ENCODE measurements around the gene LGALS1. TPM values are rescaled to one million over a fixed set of nuclear protein-coding genes. Genes with fewer than 3 reads are reported as not detected.
A peak's percentile ranks its signal among the peaks of the same experiment; 100 is the strongest.

Gene LGALS1
- polyA plus RNA-seq, 1 donor (not counting 4 experiments of a cell fraction or from before 2014, with no cell fraction given): 2,086 TPM

GRCh38 chr22:37643225-37643847 lies 32.1 kb upstream of the LGALS1 start:
- Histone ChIP-seq H3K36me3 (ENCODE audit: control insufficient read depth in 2 of 2, extremely low read depth in 1 of 2, insufficient read depth in 2 of 2, low read length in 2 of 2) (peaks cover 47 to 51% of the 10 kb centered on the region in 2 experiments), H3K9me1 (ENCODE audit: control insufficient read depth, extremely low read depth, insufficient read depth, low read length) (no peaks in the 10 kb centered on the region), H3K4me1 (ENCODE audit: control insufficient read depth, extremely low read depth, insufficient read depth, low read length) (peaks cover 25% of the 10 kb centered on the region), H2AFZ (ENCODE audit: control insufficient read depth, low read length) (no peak overlapping the region), H3K27me3 (ENCODE audit: control insufficient read depth, extremely low read depth, insufficient read depth, low read length) (no peaks in the 10 kb centered on the region), H4K20me1 (ENCODE audit: control insufficient read depth, extremely low read depth, insufficient read depth, low read length) (peaks cover 4% of the 10 kb centered on the region), H3K4me3 (ENCODE audit: control insufficient read depth in 2 of 3, extremely low read depth in 1 of 3, insufficient read depth in 2 of 3, low read depth in 1 of 3, low read length in 3 of 3) (no peak overlapping the region), H3K4me2 (ENCODE audit: control insufficient read depth, extremely low read depth, insufficient read depth, low read depth, low read length) (no peak overlapping the region), H3K79me2 (ENCODE audit: control insufficient read depth, insufficient read depth, low read length) (peaks cover 27% of the 10 kb centered on the region), H3K9me3 (ENCODE audit: control insufficient read depth, low read depth, low read length) (no peaks in the 10 kb centered on the region), H3K9ac (ENCODE audit: control insufficient read depth, extremely low read depth, insufficient read depth, low read length) (no peak overlapping the region), H3K27ac (ENCODE audit: control insufficient read depth, insufficient read depth, low read length) (no peak overlapping the region)
- dilution Hi-C loops (cut with MboI; ENCODE audit: extremely low pct_ligation_motif_present, low sequenced_read_pairs): no loop called here
- TF ChIP-seq, protein P1, sequence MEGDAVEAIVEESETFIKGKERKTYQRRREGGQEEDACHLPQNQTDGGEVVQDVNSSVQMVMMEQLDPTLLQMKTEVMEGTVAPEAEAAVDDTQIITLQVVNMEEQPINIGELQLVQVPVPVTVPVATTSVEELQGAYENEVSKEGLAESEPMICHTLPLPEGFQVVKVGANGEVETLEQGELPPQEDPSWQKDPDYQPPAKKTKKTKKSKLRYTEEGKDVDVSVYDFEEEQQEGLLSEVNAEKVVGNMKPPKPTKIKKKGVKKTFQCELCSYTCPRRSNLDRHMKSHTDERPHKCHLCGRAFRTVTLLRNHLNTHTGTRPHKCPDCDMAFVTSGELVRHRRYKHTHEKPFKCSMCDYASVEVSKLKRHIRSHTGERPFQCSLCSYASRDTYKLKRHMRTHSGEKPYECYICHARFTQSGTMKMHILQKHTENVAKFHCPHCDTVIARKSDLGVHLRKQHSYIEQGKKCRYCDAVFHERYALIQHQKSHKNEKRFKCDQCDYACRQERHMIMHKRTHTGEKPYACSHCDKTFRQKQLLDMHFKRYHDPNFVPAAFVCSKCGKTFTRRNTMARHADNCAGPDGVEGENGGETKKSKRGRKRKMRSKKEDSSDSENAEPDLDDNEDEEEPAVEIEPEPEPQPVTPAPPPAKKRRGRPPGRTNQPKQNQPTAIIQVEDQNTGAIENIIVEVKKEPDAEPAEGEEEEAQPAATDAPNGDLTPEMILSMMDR (optimal IDR thresholded peaks at IDR 0.05 in 1 of 3, IDR thresholded peaks at IDR 0.05 in 1 of 3, conservative IDR thresholded peaks at IDR 0.05 in 1 of 3; ENCODE audit: extremely low read depth in 1 of 3, insufficient read depth in 2 of 3, low read length in 3 of 3): peak; percentile 74 to 92 (median 89)
- TF ChIP-seq EZH2 (IDR thresholded peaks at IDR 0.05; ENCODE audit: low read length): no peak
- DNase-seq (ENCODE audit: low read depth, low spot score) (no peak), FAIRE-seq (peak; percentile 58)

GRCh38 chr22:37647317-37647716 lies 28.1 kb upstream of the LGALS1 start:
- Histone ChIP-seq H3K4me1 (ENCODE audit: control insufficient read depth, extremely low read depth, insufficient read depth, low read length) (peaks cover 6% of the 10 kb centered on the region), H3K9me3 (ENCODE audit: control insufficient read depth, low read depth, low read length) (no peaks in the 10 kb centered on the region), H3K36me3 (ENCODE audit: control insufficient read depth in 2 of 2, extremely low read depth in 1 of 2, insufficient read depth in 2 of 2, low read length in 2 of 2) (peaks cover 58 to 59% of the 10 kb centered on the region in 2 experiments), H3K4me3 (ENCODE audit: control insufficient read depth in 2 of 3, extremely low read depth in 1 of 3, insufficient read depth in 2 of 3, low read depth in 1 of 3, low read length in 3 of 3) (no peak overlapping the region), H4K20me1 (ENCODE audit: control insufficient read depth, extremely low read depth, insufficient read depth, low read length) (no peaks in the 10 kb centered on the region), H3K9ac (ENCODE audit: control insufficient read depth, extremely low read depth, insufficient read depth, low read length) (no peak overlapping the region), H2AFZ (ENCODE audit: control insufficient read depth, low read length) (no peak overlapping the region), H3K27ac (ENCODE audit: control insufficient read depth, insufficient read depth, low read length) (no peak overlapping the region), H3K4me2 (ENCODE audit: control insufficient read depth, extremely low read depth, insufficient read depth, low read depth, low read length) (no peak overlapping the region), H3K79me2 (ENCODE audit: control insufficient read depth, insufficient read depth, low read length) (peaks cover 11% of the 10 kb centered on the region), H3K9me1 (ENCODE audit: control insufficient read depth, extremely low read depth, insufficient read depth, low read length) (no peaks in the 10 kb centered on the region), H3K27me3 (ENCODE audit: control insufficient read depth, extremely low read depth, insufficient read depth, low read length) (no peaks in the 10 kb centered on the region)
- no peak for DNase-seq (ENCODE audit: low read depth, low spot score)
- dilution Hi-C loops (cut with MboI; ENCODE audit: extremely low pct_ligation_motif_present, low sequenced_read_pairs): no loop called here
- FAIRE-seq: no peak
- no peak for TF ChIP-seq EZH2 (IDR thresholded peaks at IDR 0.05; ENCODE audit: low read length)
- TF ChIP-seq, protein P1 (optimal IDR thresholded peaks at IDR 0.05 in 1 of 3, IDR thresholded peaks at IDR 0.05 in 1 of 3, conservative IDR thresholded peaks at IDR 0.05 in 1 of 3; ENCODE audit: extremely low read depth in 1 of 3, insufficient read depth in 2 of 3, low read length in 3 of 3): no peak

All from keratinocyte (primary cell).